Measurements from ENCODE around the gene ZBTB24.
"Not testable (repeated sequence)": the region's sequence is repeated elsewhere in the genome, so short reads cannot be mapped to it uniquely, and the experiment has no call there.

Gene ZBTB24

DNA sequence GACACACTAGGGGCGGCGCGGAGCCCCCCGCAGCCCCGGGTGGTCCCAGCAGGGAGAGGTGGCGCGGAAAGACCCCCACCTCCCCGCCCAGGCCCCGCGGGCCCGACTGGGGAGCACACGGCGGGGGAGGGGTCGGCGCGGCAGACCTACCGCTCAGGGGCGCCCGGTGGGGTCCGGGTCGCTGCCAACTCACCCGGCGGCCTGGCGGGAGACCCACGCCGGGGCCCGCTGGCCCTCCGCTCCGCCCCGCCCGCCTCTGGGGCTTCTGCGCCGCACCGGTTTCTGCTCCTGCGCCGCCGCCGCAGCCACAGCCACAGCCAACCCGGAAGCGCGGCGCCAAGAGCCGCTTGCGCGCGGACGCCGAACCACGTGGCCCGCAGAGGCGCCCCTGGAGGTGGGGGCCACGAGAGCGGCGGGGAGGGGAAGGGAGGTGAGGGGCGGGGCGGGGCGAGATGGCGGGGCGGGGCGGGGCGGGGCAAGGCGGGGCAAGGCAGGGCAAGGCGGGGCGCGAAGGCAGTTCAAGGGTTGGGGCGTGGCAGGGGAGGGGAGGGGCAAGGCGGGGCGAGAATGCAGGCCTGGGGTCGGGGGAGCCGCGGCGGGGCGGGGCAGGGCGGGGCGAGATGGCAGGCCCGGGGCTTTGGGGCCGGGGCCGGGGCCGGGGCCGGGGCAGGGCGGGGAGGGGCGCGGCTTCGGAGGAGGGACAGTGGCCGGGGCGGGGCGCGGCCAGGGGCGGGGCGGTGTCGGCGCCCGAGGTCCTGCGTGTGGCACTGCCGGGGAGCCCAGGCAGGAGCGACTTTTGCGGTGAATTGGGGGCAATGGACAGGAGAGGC, at the start of gene ZBTB24:
Gene ZBTB24 (minus strand): TSS at position 315 of the 830 bp plus-strand sequence. CDS start 1,193 bp downstream, outside the sequence.
- DNase-seq (ENCODE audit: low spot score), result peak; percentile 97

- DNase-seq (ENCODE audit: low spot score), result no peak
Measured at GRCh38 chr6:109531446-109531845, 48.4 kb upstream of the ZBTB24 start.

GRCh38 chr6:109527989-109528388, 45.0 kb upstream of the ZBTB24 start:
- DNase-seq (ENCODE audit: low spot score), result peak; percentile 62

- peak; percentile 76 for DNase-seq (ENCODE audit: low spot score)
Measured at GRCh38 chr6:109526905-109527628, 44.0 kb upstream of the ZBTB24 start.

DNA sequence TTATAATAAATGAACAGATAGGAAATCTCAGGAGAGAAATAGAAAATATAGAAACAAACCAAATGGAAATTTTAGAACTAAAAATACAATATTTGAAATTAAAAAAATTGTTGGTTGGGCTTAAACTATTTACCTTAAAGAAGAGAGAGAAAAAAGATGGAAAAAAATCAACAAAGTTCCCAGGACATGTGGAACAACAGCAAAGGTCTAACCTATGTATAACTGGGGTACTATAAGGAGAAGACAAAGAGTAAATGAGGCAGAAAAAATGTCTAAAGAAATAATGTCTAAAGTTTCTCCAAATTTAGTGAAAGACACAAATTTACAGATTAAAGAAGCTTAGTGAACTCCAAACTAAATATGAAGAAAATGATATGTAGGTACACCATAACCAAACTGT, 41.1 kb upstream of the ZBTB24 start:
- DNase-seq (ENCODE audit: low spot score), result no peak

DNA sequence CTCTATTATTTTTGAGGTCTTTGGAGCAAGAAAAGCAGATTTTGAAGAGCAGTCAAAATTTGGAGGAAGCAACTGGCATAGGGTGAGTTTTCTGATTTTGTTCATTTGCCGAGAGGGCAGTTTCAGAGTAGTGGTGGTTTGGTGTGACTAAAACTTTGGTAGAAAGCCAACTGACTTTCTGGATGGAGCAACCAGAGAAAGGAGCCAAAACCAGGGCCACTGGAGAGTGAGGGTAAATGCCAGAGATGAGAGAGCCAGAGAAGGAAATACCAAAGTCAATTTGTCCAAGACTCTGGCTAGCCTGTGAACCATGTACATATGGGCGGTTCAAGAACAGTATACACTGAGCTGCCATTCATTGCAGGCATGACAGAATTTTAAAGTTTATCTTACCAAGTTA, 40.5 kb upstream of the ZBTB24 start:
- no peak for DNase-seq (ENCODE audit: low spot score)

DNA sequence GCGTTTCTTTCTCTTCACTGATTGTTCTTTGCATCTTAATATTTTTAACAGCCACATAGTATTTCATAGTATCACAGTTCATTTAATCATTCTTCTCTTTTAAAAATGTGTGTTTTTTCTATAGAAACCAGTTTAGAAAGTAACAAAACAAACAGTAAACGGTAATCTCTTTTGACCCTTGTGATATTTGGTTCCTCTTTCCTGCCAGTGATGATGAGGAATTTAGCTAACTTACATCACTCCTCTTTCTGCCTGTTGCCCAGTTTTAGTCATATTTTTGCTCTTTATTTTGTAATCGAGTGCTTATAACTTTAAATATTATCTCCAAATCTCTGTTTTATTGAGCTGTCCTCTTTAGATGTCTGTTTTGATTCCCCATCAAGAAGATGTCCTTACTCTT, 38.1 kb upstream of the ZBTB24 start:
- no peak for DNase-seq (ENCODE audit: low spot score)

- DNase-seq (ENCODE audit: low spot score), result not testable (repeated sequence)
Measured at GRCh38 chr6:109519647-109520046, 36.6 kb upstream of the ZBTB24 start.

DNA sequence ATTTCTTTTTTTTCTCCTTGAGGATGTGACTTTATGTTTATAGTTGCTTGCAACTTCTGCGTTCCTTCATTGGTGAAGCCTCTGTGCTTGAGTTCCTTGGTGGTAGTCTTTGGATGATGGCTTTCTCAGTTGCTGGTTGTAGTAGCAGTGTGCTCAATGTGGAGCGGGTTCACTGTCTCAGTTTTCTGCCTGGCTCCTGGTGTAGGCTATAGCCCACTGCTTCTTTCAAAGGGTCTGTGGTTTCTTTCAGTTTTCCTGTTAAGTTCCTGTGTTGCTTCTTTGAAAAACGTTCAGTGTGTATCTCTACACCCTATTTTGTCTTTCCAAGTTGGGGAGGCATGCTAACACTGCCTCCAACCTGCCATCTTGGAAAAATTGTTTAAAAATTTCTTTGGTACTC, 33.9 kb upstream of the ZBTB24 start:
- no peak for DNase-seq (ENCODE audit: low spot score)

GRCh38 chr6:109515781-109516409, 32.9 kb upstream of the ZBTB24 start:
- no peak for DNase-seq (ENCODE audit: low spot score)

DNA sequence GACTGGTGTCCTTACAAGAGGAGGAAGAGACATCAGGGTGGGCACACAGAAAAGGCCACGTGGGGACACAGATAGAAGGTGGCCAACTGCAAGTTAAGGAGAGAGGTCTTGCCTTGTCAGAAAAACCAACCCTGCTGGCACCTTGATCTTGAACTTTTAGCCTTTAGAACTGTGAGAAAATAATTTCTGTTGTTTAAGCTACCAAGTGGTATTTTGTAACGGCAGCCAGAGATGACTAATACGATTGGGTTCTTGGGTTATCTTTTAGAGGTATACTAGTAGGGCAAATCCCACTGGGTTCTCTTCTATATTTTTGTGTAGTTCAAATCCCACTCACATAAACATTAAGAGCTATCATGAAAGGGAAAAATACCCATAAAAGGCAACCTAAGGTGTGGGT, 31.9 kb upstream of the ZBTB24 start:
- DNase-seq (ENCODE audit: low spot score), result no peak

DNA sequence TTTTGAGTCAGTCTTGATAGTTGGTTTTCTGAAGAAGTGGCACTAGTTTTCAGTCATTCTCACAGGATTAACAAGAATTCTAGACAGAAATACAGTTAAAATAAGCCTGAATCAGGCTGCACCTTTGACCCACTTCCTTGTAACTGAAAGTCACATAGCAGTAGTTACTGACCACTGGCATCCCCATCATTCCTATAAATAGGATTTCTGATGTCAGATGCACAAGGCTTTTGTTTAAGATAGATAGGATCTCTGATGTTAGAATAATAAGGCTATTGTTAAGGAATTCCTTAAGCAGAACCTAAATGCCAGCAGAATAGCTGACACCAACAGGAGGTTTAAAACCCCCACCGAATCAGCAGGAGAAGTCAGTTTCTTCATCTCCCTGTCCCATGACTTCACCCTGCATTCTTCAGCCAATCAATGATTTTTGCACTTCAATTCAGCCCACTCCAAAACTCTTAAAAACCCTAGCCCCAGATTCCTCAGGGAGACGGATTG, 30.6 kb upstream of the ZBTB24 start:
- no peak for DNase-seq (ENCODE audit: low spot score)

- DNase-seq (ENCODE audit: low spot score), result no peak
Measured at GRCh38 chr6:109512271-109512817, 29.3 kb upstream of the ZBTB24 start.

DNA sequence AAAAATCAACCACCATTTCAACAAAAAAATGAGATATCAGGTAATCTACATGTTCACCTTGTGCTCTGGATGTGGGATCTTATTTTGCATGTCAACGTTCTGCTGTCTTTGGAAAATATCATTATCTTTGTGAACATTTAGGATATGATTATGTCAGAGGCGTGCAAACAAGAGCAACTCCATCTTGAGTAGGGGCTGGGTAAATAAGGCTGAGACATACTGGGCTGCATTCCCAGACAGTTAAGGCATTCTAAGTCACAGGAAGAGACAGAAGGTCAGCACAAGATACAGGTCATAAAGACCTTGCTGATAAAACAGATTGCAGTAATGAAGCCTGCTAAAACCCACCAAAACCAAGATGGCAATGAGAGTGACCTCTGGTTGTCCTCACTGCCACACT, 28.8 kb upstream of the ZBTB24 start:
- DNase-seq (ENCODE audit: low spot score), result no peak

GRCh38 chr6:109510358-109510757, 27.3 kb upstream of the ZBTB24 start:
- no peak for DNase-seq (ENCODE audit: low spot score)

GRCh38 chr6:109508166-109508860, 25.3 kb upstream of the ZBTB24 start:
- DNase-seq (ENCODE audit: low spot score), result no peak

- no peak for DNase-seq (ENCODE audit: low spot score)
Measured at GRCh38 chr6:109507490-109508072, 24.6 kb upstream of the ZBTB24 start.

- DNase-seq (ENCODE audit: low spot score), result no peak
Measured at GRCh38 chr6:109506841-109507240, 23.8 kb upstream of the ZBTB24 start.

DNA sequence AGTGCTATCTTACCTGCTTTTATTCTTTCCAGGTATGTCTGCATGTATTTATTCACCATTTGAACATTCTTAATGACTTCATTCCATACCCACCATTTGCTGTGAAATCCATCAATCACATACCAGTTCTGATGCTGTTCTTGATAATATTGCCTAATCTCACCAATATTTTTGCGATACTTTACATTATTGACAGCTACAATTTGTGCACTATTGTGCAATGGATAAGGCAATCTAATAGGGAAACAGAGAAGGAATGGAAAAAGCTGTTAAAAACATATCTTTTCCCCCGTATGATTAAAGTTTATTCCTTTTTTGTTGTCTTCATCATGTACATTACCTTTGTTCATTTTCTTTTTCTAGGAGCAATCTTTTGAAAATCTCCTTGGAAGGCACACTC, 23.3 kb upstream of the ZBTB24 start:
- no peak for DNase-seq (ENCODE audit: low spot score)

GRCh38 chr6:109503327-109504224, 20.6 kb upstream of the ZBTB24 start:
- no peak for DNase-seq (ENCODE audit: low spot score)

Data from iPS-NIHi11 (cell line).